NCI-H2081 treated with DMSO at 0.1 percent for 48 hours (cell line): Measurements from ENCODE around the gene BTN1A1.
A peak's percentile ranks its signal among the peaks of the same experiment; 100 is the strongest.
"Not testable (repeated sequence)": the region's sequence is repeated elsewhere in the genome, so short reads cannot be mapped to it uniquely, and the experiment has no call there.

Source experiments
- DNase-seq: peaks from one replicate; lab custom pipeline; 2025; lab: John Stamatoyannopoulos, UW

The BTN1A1 gene

DNA sequence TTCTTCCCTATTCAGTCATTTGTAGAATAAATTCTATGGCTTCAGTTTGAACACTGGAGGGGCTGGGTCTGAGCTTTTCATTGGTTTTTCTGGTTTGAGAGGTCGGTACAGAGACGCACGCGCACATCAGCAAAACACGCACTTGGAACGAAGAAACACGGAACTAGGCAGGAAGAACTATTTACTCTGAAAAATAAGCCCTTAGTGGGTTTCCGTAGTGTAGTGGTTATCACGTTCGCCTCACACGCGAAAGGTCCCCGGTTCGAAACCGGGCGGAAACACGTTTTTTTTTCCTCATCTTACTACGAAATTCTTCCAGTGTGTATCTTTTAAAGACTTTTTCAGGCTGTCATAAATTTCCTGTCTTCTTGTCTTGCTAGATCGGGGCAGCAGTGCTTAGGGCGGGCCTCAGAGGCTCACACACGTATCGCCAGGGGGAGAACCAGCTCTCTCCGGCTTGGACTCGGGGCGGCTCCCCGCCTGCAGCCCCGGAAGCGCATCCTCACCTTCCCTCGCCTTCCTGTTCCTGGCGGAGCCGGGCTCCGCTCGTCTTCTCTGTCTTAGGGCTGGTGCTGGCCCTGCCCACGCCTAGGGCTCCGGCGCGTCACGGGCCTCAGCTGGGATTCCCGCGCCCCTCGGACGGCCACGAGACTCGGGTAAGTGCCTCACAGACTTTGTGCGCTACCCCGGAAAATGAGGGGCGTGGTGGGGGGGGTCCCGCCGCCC is 37.9 kb downstream of the BTN1A1 start, which contains the start of gene HMGN4:
Gene HMGN4 (plus strand): TSS at position 521 of the 726 bp plus-strand sequence. CDS start 6,841 bp downstream, outside the sequence.
- peak; percentile 60 for DNase-seq

DNA sequence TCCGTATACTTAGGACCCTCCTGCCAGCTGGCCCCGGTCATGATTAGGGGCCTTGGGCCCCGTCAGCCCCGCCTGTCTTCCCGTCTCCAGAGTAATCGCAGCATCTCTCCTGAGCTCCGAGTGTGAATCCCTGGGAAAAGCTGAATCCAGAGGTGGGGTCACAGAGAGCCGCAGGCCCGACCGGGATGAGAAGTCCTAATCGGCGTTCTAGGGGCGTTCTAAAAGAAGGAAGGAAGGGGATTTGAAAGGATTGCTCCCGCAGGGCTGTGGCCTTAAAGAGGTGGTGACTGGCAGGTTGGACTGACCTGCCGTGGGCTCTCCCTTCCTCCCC is 38.4 kb downstream of the BTN1A1 start:
- DNase-seq, result no peak

DNA sequence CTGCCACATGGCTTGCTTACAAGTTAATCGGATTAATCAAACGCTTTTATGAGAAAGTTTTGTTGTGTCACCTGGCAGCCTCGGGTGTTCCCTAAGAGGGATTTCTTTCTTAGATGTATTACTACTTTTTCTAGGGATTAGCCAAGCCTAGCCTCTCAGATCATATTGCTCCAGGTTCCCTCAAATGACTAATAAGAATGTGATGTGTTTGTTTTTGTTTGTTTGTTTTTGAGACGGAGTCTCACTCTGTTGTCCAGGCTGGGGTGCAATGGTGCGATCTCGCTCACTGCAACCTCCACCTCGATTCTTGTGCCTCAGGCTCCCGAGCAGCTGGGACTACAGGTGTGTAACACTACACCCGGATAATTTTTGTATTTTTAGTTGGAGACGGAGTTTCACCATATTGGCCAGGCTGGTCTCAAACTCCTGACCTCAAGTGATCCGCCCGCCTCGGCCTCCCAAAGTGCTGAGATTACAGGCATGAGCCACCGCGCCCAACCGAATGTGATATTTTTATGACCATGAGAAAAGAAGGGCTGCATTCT is 39.0 kb downstream of the BTN1A1 start:
- DNase-seq, result no peak

DNA sequence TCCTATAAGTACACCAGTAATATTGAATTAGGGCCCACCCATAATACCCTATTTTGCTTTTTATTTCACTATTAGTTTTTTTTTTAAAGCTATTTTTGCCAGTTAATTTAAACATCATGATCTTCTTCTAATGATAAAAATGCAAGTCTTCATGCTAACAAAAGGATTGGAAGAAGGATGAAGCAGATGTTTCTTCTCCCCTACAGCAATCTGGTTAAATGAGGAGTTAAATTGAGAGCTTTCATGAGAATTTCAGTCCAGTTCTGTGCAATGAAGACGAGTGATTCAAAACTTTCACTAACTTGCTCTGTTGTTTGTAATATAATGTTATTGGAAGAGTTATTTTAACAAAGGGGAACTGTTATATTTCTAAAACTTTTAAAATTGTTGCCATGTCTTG is 41.5 kb downstream of the BTN1A1 start:
- DNase-seq, result no peak

DNA sequence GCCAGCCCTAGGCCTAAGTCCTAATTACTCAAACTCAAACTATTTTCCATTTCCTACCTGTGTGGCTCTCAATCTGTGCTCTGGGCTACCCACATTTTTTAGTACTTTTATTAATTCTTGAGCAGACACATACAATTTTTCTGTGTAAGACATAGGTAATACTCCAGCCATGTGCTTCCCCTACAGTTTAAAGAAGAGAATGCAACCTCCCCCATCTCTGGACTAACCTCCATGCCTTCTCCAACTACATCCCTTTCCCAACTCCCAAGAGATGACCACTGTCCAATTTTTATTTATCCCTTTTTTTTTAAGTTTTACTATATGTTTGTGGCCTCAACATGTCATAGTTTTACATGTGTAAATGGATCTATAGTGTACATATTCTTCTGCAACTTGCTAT is 43.9 kb downstream of the BTN1A1 start:
- DNase-seq, result no peak

DNA sequence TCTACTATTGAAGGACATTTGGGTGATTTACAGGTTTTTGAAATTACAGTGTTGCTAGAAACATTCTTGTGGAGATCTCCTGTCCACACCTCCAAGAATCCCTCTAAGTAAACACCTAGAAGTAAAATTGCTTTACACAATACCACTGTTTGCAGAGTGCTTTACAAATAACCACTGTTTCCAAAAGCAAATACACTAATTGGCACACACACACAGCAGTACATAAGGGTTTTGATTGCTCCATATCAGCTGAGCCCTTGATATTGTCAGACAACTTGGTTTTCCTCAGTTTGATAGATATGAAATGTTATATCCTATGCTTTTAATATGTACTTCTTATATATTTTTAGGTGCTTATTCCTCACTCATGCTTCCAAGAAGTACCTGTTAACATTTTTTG is 44.4 kb downstream of the BTN1A1 start:
- no peak for DNase-seq

DNA sequence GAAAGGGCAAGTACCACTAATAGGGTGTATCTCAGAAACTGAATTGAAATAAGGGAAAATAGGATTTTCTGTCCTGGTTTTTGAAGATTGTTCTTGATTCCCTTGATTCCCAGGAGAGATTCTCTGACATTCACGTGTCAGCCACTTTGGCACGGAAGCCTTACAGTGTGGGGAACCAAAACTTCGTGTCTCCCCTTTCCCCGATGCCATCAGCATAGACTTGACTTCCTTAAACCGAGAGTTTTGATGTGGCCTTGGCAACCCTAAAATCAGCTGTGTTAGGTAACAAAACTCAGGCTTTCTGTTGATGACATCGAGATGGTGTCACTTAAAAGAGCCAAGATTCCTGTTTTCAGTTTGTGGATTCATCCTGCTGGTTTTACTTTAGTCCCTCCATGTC is 45.5 kb downstream of the BTN1A1 start:
- DNase-seq, result no peak

DNA sequence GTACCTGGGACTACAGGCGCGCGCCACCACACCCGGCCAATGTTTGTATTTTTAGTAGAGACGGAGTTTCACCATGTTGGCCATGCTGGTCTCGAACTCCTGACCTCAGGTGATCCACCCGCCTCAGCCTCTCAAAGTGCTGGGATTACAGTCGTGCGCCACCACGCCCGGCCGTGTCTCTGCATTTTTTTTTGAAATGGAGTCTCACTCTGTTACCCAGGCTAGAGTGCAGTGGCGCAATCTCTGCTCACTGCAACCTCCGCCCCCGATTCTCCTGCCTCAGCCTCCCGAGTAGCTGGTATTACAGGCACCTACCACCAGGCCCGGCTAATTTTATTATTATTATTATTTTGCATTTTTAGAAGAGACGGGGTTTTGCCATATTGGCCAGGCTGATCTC is 47.3 kb downstream of the BTN1A1 start:
- DNase-seq, result not testable (repeated sequence)

DNA sequence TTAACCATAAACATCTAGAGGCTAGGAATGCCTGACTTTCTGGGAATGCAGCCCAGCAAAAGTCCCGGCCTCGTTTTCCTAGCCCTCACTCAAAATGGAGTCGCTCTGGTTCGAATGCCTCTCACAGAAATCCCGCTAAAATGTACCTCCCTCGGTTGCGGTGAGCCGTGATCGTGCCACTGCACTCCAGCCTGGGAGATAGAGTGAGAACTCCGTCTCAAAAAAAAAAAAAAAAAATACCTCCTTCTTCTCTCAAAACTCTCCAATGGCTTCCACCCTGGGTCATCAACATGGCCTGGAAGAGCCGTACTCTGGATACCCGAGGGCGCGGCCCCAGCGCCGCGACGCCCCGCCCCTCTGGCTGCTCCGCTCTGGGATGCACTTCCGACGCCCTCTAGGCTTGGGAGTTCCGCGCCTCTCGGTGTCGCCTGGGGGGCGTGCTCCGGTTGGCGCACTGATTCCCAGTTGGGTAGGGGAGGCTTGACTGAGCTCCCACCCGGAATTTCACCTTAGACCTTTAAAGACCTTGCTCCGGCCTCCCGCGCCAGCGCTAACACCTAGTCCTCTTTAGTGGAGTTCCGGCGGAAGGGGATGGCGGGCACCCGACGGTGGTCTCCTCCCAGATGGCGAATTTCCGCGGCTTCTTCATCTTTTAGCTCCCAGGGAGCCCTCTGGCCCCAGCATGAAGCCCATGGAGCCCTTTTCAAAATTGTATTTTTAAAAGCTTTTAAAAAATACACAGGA is 50.3 kb downstream of the BTN1A1 start:
- DNase-seq, result no peak

DNA sequence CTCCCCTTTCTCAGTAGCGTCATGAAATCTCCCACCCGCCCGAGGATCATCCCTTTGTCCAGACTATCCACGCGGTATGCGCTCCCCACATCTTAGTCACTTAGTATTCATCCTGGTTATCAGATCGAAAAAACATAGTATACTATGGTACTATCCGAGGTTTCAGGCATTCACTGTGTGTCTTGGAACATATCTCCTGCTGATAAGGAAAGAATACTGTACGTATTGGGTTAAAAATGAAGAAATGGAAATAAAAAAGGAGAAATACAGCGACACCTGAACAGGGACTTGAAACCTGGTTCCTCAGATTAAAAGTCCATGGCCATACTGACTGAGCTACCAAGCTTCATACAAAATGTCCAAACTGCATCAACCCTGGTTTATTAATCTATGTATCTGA is 52.1 kb downstream of the BTN1A1 start:
- no peak for DNase-seq

DNA sequence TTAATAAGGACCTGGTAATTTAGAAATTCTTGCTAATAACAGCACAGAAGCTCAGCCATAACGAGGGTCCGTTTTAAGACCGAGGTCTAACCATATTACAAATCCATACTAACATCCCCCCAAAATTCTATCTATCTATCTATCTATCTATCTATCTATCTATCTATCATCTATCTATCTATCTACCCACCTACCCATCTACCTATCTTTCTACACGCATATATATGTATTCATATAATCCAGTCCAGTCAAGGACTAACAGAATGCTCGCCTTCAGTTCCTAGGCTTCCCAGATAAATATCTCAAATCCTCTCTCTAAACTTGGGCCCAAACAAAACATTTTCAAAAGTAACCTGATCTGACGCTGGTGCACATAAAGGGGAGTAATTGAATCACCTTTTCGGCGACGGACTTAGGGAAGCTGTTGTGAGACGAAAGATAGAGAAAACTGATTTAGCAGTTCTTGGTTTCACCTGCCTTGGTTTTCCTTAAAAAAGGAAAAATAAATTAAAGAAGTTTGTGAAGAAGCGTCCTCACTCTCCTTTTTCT is 52.6 kb downstream of the BTN1A1 start:
- DNase-seq, result no peak

DNA sequence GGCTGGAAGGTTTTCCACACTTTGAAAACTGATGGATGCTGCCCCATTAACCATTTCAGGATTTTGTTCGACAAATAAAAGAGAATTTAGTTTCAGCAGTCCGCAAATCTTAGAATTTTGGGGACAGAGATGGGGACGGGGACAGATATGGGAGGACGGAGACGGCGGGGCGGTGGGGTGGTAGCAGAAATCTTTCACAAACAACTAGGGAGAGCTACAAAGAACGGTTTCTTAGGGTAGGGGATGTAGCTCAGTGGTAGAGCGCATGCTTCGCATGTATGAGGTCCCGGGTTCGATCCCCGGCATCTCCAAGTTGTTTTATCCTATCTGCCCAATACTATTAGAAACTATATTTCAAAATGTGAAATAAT is 53.1 kb downstream of the BTN1A1 start:
- peak; percentile 35 for DNase-seq

DNA sequence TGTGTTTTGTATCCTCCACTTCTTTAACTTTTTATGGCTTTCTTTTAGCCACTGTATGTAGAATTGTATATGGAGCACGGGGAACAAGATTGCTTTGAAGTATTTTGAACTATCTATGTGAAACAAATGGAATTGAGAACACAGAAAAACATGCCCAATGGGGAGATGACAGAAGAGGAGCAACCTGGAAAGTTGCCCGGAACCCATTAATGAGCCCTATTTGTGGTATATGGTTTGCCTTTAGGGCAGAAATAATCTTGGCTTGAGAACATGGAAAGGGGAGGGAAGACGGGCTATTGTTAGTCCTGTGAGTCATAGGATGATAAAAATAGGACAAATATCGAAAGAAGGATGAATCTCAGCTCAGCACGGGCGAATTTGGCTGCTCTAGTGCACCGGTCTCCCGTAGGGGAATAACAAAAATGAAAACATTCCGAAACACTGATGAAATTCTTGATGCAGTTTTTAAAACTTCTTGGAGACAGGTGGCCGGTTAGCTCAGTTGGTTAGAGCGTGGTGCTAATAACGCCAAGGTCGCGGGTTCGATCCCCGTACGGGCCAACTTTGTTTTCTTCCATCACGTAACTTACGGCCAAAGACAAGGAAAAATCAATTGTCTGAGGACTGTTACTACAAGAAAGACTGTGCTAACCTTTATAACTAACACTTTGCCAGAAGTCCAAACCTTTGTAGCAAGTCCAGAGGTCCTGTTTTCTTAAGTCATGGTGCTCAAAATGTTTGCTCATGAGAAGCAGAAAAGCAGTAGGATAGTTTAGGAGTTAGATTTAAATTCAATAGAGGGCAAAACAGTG is 53.7 kb downstream of the BTN1A1 start:
- peak; percentile 44 for DNase-seq

DNA sequence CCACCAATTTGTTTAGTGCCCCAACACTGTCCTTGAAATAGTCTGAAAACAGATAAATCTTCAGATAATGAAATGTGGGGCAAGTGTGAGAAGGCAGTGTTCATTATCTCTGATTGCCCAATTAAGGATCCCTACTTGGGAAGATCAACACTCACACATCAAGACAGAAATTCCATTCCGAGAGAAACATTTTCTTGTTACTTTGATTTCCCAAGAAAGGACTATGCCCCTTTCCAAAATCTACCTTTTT is 54.3 kb downstream of the BTN1A1 start:
- no peak for DNase-seq

DNA sequence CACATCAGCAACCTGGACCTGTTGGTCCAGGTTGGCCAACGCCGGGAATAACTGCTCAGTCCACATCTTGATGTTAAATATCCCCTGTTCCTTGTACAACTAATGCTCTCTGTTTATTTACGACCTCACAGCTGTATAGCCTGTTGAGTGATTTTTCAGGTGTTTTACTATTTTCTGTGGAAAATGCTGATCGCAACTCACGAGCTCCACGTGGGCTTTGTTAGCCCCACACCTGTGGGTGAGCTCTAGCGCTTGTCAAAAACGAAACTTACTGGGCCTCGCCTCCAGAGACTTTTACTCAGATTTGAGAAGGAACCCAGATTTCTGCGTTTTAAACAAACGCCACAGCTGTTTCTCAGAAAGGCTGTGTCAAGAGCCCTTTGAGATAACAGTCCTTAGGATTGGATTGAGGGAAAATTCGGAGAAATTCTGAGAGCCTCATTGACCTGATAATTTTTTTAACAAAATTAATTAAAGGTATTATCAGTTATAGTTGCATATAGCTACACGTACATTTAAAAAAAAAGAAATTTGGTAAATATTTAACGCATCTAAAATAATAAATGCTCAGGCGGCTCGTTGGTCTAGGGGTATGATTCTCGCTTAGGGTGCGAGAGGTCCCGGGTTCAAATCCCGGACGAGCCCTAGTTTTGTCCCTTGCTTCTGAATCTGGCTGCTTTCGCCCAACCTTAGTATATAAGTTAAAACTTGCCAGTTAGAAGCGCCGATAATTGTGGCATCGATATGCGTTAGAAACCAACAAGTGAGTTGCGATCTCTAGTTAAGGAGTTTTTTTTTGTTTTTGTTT is 54.8 kb downstream of the BTN1A1 start:
- peak; percentile 19 for DNase-seq

DNA sequence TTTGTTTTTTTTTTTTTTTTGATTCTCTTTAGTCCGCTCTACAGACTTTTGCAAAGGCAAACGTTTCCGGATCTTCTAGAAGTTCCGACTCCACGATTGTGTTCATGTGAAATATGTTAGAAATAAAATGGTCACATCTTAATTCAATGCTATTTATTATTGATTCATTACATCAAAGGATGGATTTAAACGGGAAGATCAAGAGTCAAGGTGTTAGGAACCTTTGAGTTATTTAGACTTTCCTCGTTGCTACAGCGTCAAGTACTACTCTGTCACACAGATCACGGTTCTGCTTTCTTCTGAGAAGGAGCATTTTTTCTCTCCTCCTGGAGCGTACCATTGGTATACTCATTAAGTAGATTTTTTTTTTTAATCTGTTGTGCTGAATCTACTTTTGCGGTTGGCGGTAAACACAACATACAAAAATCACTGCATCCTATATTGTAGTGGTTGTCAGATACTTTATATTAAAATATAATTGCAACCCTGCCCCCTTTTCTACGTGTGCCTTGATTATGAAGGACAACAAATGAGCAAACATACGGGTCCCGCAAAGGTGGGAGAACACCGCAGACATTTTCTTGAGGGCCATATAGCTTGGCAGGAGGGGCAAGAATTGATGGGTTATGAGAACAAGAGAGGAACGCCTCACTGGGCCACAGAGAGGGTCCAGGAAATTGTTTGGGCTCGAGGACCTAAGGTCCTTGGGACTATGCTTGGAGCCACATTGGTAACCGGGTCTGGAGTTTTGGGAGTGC is 55.6 kb downstream of the BTN1A1 start:
- no peak for DNase-seq

DNA sequence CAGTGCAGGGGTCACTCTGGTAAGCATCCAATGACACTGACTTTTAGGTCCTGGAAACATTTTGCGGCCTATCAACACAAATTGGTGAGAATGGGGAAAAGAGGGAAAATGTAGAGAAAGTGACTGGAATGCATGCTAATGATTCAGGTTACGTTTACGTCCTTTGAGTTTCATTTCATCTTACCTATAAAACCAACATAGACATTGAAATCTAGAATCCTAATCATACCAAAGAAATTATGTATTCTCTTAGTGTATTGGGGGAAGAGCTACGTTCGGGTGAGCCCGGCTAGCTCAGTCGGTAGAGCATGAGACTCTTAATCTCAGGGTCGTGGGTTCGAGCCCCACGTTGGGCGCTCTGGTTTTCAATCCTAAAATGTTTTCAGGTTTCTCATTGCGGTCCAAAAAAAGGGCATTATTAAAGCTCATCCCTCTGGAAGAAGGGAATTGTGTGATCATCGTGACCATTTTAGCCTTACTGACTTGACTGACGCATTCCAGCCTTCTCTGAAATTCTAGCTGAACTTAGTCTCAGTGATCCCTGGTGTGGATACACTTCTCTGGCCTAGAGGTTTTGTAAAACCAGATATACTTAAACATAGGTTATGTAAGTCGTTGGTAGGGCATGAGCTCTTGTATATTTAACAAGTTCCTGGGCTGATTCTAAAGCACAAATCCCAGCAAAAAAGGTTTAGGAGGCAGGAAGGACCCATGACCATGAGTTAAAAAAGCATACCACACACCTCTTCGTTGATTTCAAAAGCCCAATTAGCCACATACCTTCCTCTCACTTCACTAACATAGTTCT is 56.4 kb downstream of the BTN1A1 start:
- no peak for DNase-seq
